ENCODE measurements around the gene SFMBT1. TPM values are rescaled to one million over a fixed set of nuclear protein-coding genes. Genes with fewer than 3 reads are reported as not detected.

Gene SFMBT1
- total and polyA plus RNA-seq, 2 experiments from 2014 or later = 5.3 to 24.0 TPM

GRCh38 chr3:52915294-52915693 lies 130.6 kb downstream of the SFMBT1 start (continued):
- TF ChIP-seq CTCF (conservative IDR thresholded peaks at IDR 0.05; ENCODE audit: low read depth in 2 of 2) (no peak), CREB1 (CRISPR knock-in tag; IDR thresholded peaks at IDR 0.05; ENCODE audit: low read depth) (no peak)

DNA sequence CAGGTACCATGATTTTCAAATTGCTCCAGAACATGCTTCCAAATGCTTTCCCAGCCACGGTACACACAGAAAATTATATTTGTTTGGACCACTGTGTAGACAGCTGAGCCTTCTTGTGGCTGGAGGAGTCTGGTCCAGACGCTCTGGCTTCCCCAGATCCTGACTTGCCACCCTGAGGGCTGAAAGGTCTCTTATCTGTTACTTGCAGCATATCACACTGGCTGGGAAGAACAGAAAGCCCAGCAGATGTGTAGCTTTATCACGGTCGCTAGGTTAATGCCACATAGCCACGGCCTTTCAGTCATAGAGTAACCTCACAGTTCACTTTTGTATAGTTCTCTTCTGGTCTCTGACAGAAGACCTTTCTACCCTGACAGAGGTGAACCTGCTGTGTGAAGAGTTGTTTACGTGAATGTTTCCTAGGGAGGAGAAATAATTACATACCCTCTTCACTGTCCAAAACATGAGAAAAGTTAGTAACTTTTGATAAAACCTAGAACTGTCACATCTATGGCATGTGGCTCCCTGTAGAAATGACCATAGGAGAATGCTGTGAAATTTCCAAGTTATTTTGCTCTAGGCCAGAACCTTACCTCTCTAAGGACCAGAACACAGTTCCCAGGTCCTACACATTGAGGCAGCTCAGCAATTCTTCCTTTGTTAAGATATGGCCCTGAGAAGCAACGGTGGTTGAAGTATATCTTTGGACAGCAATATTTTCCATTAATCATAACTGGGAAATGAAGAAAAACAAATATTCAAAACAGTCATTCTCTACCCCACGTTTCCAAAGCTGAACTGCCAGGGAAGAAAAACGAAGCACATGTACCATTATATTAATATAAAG lies 132.8 kb downstream of the SFMBT1 start:
- H4K20me1 ChIP-seq (replicated peaks; ENCODE audit: insufficient read depth) = no peaks in the 10 kb centered on the region

DNA sequence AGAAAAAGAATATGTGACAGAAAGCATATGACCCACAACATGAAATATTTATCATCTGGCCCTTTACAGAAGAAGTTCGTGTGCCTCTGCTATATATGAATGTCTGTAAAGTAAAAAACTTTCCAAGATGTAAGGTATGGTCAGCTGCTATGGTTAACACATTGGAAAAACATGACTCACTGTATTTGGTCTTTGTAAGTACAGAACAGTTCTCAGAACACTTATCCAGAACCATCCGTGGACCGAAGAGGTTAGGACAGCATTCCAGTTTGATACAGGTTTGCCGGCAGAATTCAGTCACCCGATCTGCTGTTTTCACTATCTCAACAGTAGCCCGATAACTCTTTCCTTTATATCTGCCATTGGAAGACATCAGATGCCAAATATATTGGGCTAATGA lies 135.1 kb downstream of the SFMBT1 start:
- Histone ChIP-seq H3K27me3 (ENCODE audit: insufficient read depth) (no peaks in the 10 kb centered on the region), H3F3A (replicated peaks; ENCODE audit: low read depth) (no peaks in the 10 kb centered on the region), H3K36me3 (ENCODE audit: insufficient read depth) (no peaks in the 10 kb centered on the region), H3K4me1 (ENCODE audit: insufficient read depth) (no peaks in the 10 kb centered on the region), H4K20me1 (replicated peaks; ENCODE audit: insufficient read depth) (0 out of 2 replicates have a peak, but pooled peaks cover 2% of the 10 kb centered on the region), H2AFZ (no peak overlapping the region), H3K4me2 (no peak overlapping the region), H3K79me2 (replicated peaks; ENCODE audit: insufficient read depth) (no peaks in the 10 kb centered on the region), H3K27ac (ENCODE audit: low read depth) (no peak overlapping the region), H3K4me3 (no peak overlapping the region), H3K9me2 (ENCODE audit: insufficient read depth) (no peaks in the 10 kb centered on the region)
- Mint-ChIP-seq H3K9me3 (no peaks in the 10 kb centered on the region), H3K27ac (no peak overlapping the region), H3K4me3 (no peak overlapping the region), H3K36me3 (ENCODE audit: low read depth) (peaks cover 10% of the 10 kb centered on the region; the same call in 2 of the 3 replicates), H3K4me1 (no peaks in the 10 kb centered on the region), H3K27me3 (ENCODE audit: insufficient read depth, low read depth, poor library complexity) (no peaks in the 10 kb centered on the region)
- TF ChIP-seq STAT1 (IDR thresholded peaks at IDR 0.05; ENCODE audit: unreplicated experiment) = no peak
- no peak for TF ChIP-seq POLR2AphosphoS5 (IDR thresholded peaks at IDR 0.05; ENCODE audit: low read depth)
- TF ChIP-seq EZH2 (IDR thresholded peaks at IDR 0.05; ENCODE audit: low read depth, unreplicated experiment) = no peak
- TF ChIP-seq ZNF331 (CRISPR knock-in tag; IDR thresholded peaks at IDR 0.05; ENCODE audit: low read depth) = no peak
- no peak for TF ChIP-seq ETS1 (IDR thresholded peaks at IDR 0.05)
- TF ChIP-seq EZH2phosphoT487 (IDR thresholded peaks at IDR 0.05; ENCODE audit: unreplicated experiment) = no peak
- ATAC-seq = no peak
- DNase-seq (ENCODE audit: low spot score) = no peak

More for the DNA sequence above, 132.8 kb downstream of the SFMBT1 start:
- H3K27me3 ChIP-seq (ENCODE audit: insufficient read depth) = no peaks in the 10 kb centered on the region
- no peak overlapping the region for H3K4me2 ChIP-seq
- no peaks in the 10 kb centered on the region for H3K4me1 ChIP-seq (ENCODE audit: insufficient read depth)
- no peak overlapping the region for H2AFZ ChIP-seq
- H3K79me2 ChIP-seq (replicated peaks; ENCODE audit: insufficient read depth) = no peaks in the 10 kb centered on the region
- Mint-ChIP-seq H3K27me3 (ENCODE audit: insufficient read depth, low read depth, poor library complexity) (no peaks in the 10 kb centered on the region), H3K4me1 (no peaks in the 10 kb centered on the region), H3K36me3 (ENCODE audit: low read depth) (peaks cover 11% of the 10 kb centered on the region; the same call in 2 of the 3 replicates), H3K4me3 (no peak overlapping the region), H3K27ac (no peak overlapping the region), H3K9me3 (no peaks in the 10 kb centered on the region)
- H3K27ac ChIP-seq (ENCODE audit: low read depth) = no peak overlapping the region
- no peak for DNase-seq (ENCODE audit: low spot score)
- TF ChIP-seq JUNB (IDR thresholded peaks at IDR 0.05; ENCODE audit: unreplicated experiment) = no peak
- H3K4me3 ChIP-seq = no peak overlapping the region
- no peaks in the 10 kb centered on the region for H3K9me2 ChIP-seq (ENCODE audit: insufficient read depth)
- H3K36me3 ChIP-seq (ENCODE audit: insufficient read depth) = no peaks in the 10 kb centered on the region
- no peaks in the 10 kb centered on the region for H3F3A ChIP-seq (replicated peaks; ENCODE audit: low read depth)
- ATAC-seq = no peak

Data from GM23338 (cell line).